ENCODE results near the gene PPFIA2.

DNA sequence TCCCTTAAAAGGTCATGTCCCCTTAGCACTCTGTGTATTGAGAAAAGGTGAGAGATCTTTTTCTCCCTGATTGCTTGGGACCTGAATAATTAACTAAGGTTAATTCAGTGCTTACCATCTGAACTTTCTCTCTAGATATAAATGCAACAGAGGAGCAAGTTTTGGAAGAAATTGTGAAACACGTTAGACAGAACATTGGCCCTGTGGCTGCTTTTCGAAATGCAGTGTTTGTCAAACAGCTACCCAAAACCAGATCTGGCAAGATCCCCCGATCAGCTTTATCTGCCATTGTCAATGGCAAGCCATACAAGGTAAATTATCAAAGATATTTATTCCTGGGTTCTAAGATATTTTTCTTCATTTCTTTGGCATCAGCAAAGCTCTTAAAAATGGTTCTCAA lies 505.8 kb downstream of the PPFIA2 start:
- TF ChIP-seq, protein P1, sequence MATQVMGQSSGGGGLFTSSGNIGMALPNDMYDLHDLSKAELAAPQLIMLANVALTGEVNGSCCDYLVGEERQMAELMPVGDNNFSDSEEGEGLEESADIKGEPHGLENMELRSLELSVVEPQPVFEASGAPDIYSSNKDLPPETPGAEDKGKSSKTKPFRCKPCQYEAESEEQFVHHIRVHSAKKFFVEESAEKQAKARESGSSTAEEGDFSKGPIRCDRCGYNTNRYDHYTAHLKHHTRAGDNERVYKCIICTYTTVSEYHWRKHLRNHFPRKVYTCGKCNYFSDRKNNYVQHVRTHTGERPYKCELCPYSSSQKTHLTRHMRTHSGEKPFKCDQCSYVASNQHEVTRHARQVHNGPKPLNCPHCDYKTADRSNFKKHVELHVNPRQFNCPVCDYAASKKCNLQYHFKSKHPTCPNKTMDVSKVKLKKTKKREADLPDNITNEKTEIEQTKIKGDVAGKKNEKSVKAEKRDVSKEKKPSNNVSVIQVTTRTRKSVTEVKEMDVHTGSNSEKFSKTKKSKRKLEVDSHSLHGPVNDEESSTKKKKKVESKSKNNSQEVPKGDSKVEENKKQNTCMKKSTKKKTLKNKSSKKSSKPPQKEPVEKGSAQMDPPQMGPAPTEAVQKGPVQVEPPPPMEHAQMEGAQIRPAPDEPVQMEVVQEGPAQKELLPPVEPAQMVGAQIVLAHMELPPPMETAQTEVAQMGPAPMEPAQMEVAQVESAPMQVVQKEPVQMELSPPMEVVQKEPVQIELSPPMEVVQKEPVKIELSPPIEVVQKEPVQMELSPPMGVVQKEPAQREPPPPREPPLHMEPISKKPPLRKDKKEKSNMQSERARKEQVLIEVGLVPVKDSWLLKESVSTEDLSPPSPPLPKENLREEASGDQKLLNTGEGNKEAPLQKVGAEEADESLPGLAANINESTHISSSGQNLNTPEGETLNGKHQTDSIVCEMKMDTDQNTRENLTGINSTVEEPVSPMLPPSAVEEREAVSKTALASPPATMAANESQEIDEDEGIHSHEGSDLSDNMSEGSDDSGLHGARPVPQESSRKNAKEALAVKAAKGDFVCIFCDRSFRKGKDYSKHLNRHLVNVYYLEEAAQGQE (IDR thresholded peaks at IDR 0.05; ENCODE audit: insufficient read depth in 1 of 2, low read depth in 2 of 2, low read length in 2 of 2): no peak
- TF ChIP-seq TAF1 (IDR thresholded peaks at IDR 0.05; ENCODE audit: borderline replicate concordance, insufficient read depth, low read length): no peak
- no peak for TF ChIP-seq POLR2AphosphoS5 (IDR thresholded peaks at IDR 0.05; ENCODE audit: low read depth, low read length)
- no peak for TF ChIP-seq SIN3A (IDR thresholded peaks at IDR 0.05; ENCODE audit: borderline replicate concordance, insufficient read depth, low read length)
